Measurements from ENCODE around the gene CXorf38. TPM values are rescaled to one million over a fixed set of nuclear protein-coding genes. Genes with fewer than 3 reads are reported as not detected.
A peak's percentile ranks its signal among the peaks of the same experiment; 100 is the strongest.

CXorf38 gene
- polyA plus RNA-seq, 3 donors: 35.1 to 51.2 (median 39.5) TPM

DNA sequence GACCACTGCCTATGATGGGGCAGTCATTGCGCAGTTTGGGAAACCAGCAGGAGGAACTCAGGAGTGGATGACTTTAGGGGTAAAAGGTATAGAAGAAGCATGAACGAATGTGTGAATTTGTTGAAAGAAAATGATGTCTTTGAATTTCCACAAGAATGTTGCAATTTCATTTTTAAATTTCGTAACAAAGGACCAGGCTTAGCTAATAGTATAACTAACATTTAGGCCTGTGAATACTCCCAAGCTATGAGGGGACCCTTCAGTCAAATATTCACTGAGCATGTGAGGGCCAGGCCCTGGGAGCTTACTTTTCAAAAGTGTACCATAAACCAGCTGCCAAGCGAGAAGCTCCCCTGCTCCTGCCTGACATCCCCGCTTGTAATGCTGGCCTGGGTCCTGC lies 18.9 kb downstream of the CXorf38 start:
- peaks cover 0 to 14% (median 6%) of the 10 kb centered on the region in 7 donors for H3K9me3 Mint-ChIP-seq
- Histone ChIP-seq H4K20me1 (ENCODE audit: insufficient read depth, low read length) (peaks cover 76% of the 10 kb centered on the region), H3K4me3 (replicated peaks in 1 of 3; ENCODE audit: low read depth in 2 of 3, low read length in 3 of 3) (no peak overlapping the region), H3K27me3 (ENCODE audit: control insufficient read depth in 2 of 2, insufficient read depth in 2 of 2, low read length in 2 of 2) (peaks cover 0 to 2% of the 10 kb centered on the region in 2 donors), H3K4me2 (replicated peaks; ENCODE audit: extremely low read depth, low read length, poor library complexity, severe bottlenecking) (no peak overlapping the region), H3K27ac (ENCODE audit: low read depth in 1 of 2, low read length in 2 of 2) (peak overlapping the region; percentile 32 to 50), H3K79me2 (ENCODE audit: insufficient read depth, low read length) (no peaks in the 10 kb centered on the region), H2AFZ (ENCODE audit: insufficient read depth, low read depth, low read length, poor library complexity, severe bottlenecking) (no peak overlapping the region), H3K9me3 (replicated peaks in 1 of 2; ENCODE audit: control insufficient read depth in 1 of 2, insufficient read depth in 1 of 2, low read length in 2 of 2) (peaks cover 3 to 7% of the 10 kb centered on the region in 2 donors), H3K36me3 (replicated peaks in 1 of 2; ENCODE audit: control insufficient read depth in 1 of 2, insufficient read depth in 2 of 2, low read length in 2 of 2) (peaks cover 50 to 82% of the 10 kb centered on the region in 2 donors), H3K4me1 (ENCODE audit: control insufficient read depth in 1 of 2, insufficient read depth in 2 of 2, low read length in 2 of 2) (peaks cover 16 to 25% of the 10 kb centered on the region in 2 donors), H3K9ac (ENCODE audit: insufficient read depth, low read length, poor library complexity, severe bottlenecking) (no peak overlapping the region)
- H3K4me3 Mint-ChIP-seq: no peak overlapping the region
- H3K27ac Mint-ChIP-seq: peak overlapping the region in 6 of 7 donors; percentile 1 to 67 (median 48)
- H3K27me3 Mint-ChIP-seq (ENCODE audit: low read depth in 3 of 3): peaks cover 0 to 25% (median 2%) of the 10 kb centered on the region in 3 donors
- 83% methylated on average over 1 of the region's 5 CpGs for WGBS (ENCODE audit: insufficient coverage)
- H3K4me1 Mint-ChIP-seq: peaks cover 23% of the 10 kb centered on the region
- peaks cover 39 to 78% of the 10 kb centered on the region in 2 donors for H3K36me3 Mint-ChIP-seq
- intact Hi-C loops (cut with micrococcal nuclease): no loop called here
- TF ChIP-seq, protein P1, sequence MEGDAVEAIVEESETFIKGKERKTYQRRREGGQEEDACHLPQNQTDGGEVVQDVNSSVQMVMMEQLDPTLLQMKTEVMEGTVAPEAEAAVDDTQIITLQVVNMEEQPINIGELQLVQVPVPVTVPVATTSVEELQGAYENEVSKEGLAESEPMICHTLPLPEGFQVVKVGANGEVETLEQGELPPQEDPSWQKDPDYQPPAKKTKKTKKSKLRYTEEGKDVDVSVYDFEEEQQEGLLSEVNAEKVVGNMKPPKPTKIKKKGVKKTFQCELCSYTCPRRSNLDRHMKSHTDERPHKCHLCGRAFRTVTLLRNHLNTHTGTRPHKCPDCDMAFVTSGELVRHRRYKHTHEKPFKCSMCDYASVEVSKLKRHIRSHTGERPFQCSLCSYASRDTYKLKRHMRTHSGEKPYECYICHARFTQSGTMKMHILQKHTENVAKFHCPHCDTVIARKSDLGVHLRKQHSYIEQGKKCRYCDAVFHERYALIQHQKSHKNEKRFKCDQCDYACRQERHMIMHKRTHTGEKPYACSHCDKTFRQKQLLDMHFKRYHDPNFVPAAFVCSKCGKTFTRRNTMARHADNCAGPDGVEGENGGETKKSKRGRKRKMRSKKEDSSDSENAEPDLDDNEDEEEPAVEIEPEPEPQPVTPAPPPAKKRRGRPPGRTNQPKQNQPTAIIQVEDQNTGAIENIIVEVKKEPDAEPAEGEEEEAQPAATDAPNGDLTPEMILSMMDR (IDR thresholded peaks at IDR 0.05): no peak
- peak in 1 of 3 donors; percentile 6 for DNase-seq

DNA sequence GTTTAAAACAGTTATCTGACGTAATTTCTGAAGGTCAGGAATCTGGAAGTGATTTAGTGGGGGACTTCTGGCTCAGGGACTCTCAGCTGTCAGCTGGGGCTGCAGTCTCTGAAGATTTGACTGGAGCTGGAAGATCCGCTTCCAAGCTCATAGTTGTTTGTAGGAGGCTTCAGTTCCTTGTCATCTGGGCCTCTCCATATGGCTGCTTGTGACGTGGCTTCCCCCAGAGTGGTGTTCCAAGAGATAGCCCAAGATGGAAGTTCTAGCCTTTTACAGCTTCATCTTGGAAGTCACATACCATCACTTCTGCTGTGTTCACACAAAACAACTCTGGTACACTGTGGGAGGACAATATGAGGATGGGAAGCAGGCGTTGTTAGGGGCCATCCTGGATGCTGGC lies 22.1 kb downstream of the CXorf38 start:
- intact Hi-C loops (cut with micrococcal nuclease): no loop called here
- no peak overlapping the region for H3K4me2 ChIP-seq (replicated peaks; ENCODE audit: extremely low read depth, low read length, poor library complexity, severe bottlenecking)
- Mint-ChIP-seq H3K27ac (no peak overlapping the region), H3K4me1 (peaks cover 8% of the 10 kb centered on the region), H3K36me3 (peaks cover 19 to 53% of the 10 kb centered on the region in 2 donors), H3K27me3 (ENCODE audit: low read depth in 3 of 3) (peaks cover 0 to 29% (median 2%) of the 10 kb centered on the region in 3 donors), H3K4me3 (no peak overlapping the region), H3K9me3 (peaks cover 0 to 24% (median 13%) of the 10 kb centered on the region in 7 donors)
- H2AFZ ChIP-seq (ENCODE audit: insufficient read depth, low read depth, low read length, poor library complexity, severe bottlenecking): no peak overlapping the region
- peaks cover 28 to 52% of the 10 kb centered on the region in 2 donors for H3K36me3 ChIP-seq (replicated peaks in 1 of 2; ENCODE audit: control insufficient read depth in 1 of 2, insufficient read depth in 2 of 2, low read length in 2 of 2)
- peaks cover 46% of the 10 kb centered on the region for H4K20me1 ChIP-seq (ENCODE audit: insufficient read depth, low read length)
- DNase-seq: no peak
- peaks cover 7 to 16% of the 10 kb centered on the region in 2 donors for H3K9me3 ChIP-seq (replicated peaks in 1 of 2; ENCODE audit: control insufficient read depth in 1 of 2, insufficient read depth in 1 of 2, low read length in 2 of 2)
- TF ChIP-seq, protein P1 (IDR thresholded peaks at IDR 0.05): no peak
- no peak overlapping the region for H3K27ac ChIP-seq (ENCODE audit: low read depth in 1 of 2, low read length in 2 of 2)
- H3K4me1 ChIP-seq (ENCODE audit: control insufficient read depth in 1 of 2, insufficient read depth in 2 of 2, low read length in 2 of 2): peaks cover 8 to 12% of the 10 kb centered on the region in 2 donors
- WGBS (ENCODE audit: insufficient coverage): no CpG with 5 or more reads among the region's 4 CpGs
- peaks cover 0 to 2% of the 10 kb centered on the region in 2 donors for H3K27me3 ChIP-seq (ENCODE audit: control insufficient read depth in 2 of 2, insufficient read depth in 2 of 2, low read length in 2 of 2)
- H3K4me3 ChIP-seq (replicated peaks in 1 of 3; ENCODE audit: low read depth in 2 of 3, low read length in 3 of 3): no peak overlapping the region
- no peak overlapping the region for H3K9ac ChIP-seq (ENCODE audit: insufficient read depth, low read length, poor library complexity, severe bottlenecking)
- no peaks in the 10 kb centered on the region for H3K79me2 ChIP-seq (ENCODE audit: insufficient read depth, low read length)
